GM12801 (cell line): ENCODE data around the gene SYVN1.

ENCODE experiments used
- CTCF ChIP-seq: IDR thresholded peaks from one replicate; pipeline ENCODE4 v1.5.1; 2011; ENCODE audit warnings: control low read depth; ENCODE audit not compliant: insufficient read length; ENCODE audit errors: extremely low read depth

The SYVN1 gene

DNA sequence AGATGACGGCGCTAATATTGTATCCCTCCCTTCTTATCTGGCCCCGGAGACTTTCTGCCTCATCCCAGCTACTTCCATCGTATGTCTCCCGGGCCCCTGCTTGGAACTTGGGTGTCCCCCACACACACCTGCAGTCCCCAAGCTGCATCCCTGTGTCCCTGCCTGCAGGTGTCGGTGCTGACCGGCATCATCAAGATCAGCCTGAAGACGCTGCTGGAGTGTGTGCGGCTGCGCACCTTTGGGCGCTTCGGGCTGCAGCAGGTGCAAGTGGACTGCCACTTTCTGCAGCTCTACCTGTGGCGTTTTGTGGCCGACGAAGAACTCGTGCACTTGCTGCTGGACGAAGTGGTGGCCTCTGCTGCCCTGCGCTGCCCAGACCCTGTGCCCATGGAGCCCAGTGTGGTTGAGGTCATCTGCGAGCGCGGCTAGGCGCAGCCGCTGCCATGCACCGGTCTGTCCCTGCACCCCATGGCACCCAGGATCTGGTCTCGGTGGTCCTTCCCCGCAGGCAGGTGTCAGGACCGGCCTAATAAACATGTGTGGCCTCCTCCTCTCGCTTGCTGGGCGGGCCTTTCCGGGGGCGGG is 23.1 kb downstream of the SYVN1 start:
- TF ChIP-seq CTCF, result no peak

GRCh38 chr11:65110354-65110861 is 23.9 kb downstream of the SYVN1 start:
- TF ChIP-seq CTCF, result peak; percentile 76

GRCh38 chr11:65109231-65110198 is 24.8 kb downstream of the SYVN1 start:
- TF ChIP-seq CTCF, result no peak

DNA sequence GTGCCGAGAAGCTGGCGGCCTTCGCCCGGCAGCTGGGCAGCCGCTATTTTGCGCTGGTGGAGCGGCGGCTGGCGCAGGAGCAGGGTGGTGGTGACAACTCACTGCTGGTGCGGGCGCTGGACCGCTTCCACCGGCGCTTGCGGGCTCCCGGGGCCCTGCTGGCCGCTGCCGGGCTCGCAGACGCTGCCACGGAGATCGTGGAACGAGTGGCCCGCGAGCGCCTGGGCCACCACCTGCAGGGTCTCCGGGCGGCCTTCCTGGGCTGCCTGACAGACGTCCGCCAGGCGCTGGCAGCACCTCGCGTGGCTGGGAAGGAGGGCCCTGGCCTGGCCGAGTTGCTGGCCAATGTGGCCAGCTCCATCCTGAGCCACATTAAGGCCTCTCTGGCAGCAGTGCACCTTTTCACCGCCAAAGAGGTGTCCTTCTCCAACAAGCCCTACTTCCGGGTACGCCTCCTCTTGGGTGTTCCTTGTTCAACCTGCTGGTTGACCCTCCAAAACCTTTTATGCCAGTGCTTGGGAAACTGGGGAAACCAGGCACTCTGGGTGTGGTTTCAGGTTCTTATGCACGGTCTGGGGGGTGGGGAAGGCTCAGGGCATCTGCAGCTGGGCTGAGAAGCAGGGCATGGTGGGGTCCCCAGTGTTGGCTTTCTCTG is 25.7 kb downstream of the SYVN1 start:
- TF ChIP-seq CTCF, result no peak

DNA sequence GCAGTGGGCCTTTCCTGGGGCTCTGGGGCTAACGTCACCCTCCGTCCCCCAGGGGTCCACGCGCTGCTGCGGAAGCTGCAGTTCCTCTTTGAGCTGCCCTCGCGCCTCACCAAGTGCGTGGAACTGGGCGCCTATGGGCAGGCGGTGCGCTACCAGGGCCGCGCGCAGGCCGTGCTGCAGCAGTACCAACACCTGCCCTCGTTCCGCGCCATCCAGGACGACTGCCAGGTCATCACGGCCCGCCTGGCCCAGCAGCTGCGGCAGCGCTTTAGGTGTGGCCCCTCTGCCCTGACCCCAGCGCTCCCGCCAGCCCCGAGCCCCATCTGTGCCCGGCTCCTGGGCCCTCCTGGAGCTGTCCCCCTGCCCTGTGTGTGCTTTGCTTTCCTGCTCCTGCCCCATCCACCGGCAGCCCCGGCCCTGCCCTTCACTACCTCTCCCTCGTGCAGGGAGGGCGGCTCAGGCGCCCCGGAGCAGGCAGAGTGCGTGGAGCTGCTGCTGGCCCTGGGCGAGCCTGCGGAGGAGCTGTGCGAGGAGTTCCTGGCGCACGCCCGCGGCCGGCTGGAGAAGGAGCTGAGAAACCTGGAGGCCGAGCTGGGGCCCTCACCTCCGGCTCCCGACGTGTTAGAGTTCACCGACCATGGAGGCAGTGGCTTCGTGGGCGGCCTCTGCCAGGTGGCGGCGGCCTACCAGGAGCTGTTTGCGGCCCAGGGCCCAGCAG is 26.4 kb downstream of the SYVN1 start:
- no peak for TF ChIP-seq CTCF

DNA sequence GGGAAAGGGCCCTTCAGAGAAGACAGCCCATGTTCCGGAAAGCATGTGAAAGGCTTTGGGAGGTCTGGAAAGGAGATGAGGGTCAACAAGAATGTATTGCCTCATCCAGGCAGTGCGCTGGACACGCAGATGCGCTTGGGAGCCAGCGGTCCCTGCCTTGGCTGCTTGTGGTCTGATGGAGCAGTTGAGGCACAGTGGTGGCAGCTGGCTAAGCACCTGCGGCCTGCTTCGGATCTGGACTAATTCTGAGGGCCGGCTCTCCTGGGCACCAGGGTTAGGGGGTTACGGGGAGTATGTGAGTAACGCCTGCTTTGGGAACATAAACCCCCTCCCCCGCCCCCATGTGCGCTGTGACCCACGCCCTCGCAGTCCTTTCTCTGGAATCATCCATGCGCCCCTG is 27.2 kb downstream of the SYVN1 start:
- TF ChIP-seq CTCF, result no peak
